ENCODE data around the gene MAP4K2.
A peak's percentile ranks its signal among the peaks of the same experiment; 100 is the strongest.

The MAP4K2 gene

DNA sequence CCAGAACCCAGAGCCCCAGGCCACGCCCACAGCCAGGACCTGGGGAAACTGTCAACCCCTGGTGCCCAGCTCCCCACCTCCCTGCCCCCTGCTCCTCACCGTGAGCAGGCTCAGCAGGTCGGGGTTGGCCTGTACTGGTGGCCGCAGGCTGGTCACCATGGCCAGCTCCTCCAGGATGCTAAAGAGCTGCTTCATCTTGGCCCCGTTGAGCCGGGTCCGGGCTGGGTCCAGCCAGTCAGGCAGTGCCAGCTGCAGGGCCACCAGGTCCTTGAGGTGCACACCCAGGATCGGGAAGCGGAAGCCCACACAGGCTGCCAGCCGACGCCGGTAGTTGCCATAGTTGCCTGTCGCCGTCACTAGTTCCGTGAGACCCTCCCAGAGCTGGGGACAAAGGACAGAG lies 66.4 kb downstream of the MAP4K2 start:
- Histone ChIP-seq H3K9ac (ENCODE audit: low read depth, low read length) (no peak overlapping the region), H3K27me3 (ENCODE audit: insufficient read depth, low read length, poor library complexity) (no peaks in the 10 kb centered on the region), H3K4me2 (ENCODE audit: insufficient read depth, low read length) (no peak overlapping the region), H2AFZ (ENCODE audit: low read depth, low read length) (no peak overlapping the region), H3K79me2 (ENCODE audit: insufficient read depth, low read length) (no peaks in the 10 kb centered on the region), H3K9me3 (ENCODE audit: insufficient read depth, low read length, severe bottlenecking) (no peaks in the 10 kb centered on the region), H3K36me3 (ENCODE audit: insufficient read depth, low read length) (peaks cover 25% of the 10 kb centered on the region; the same call in 1 of the 2 replicates), H3K27ac (ENCODE audit: low read length) (no peak overlapping the region), H3K4me1 (ENCODE audit: insufficient read depth, low read length) (no peaks in the 10 kb centered on the region), H4K20me1 (ENCODE audit: insufficient read depth, low read length) (no peaks in the 10 kb centered on the region; the same call in 1 of the 2 replicates), H3K4me3 (ENCODE audit: low read depth in 1 of 2, low read length in 2 of 2) (no peak overlapping the region)
- DNase-seq (no peak), ATAC-seq (ENCODE audit: insufficient read depth, low read depth) (no peak)
- no peak for TF ChIP-seq EZH2 (IDR thresholded peaks at IDR 0.05; ENCODE audit: borderline replicate concordance, low read depth, low read length, severe bottlenecking)
- TF ChIP-seq, protein P1, sequence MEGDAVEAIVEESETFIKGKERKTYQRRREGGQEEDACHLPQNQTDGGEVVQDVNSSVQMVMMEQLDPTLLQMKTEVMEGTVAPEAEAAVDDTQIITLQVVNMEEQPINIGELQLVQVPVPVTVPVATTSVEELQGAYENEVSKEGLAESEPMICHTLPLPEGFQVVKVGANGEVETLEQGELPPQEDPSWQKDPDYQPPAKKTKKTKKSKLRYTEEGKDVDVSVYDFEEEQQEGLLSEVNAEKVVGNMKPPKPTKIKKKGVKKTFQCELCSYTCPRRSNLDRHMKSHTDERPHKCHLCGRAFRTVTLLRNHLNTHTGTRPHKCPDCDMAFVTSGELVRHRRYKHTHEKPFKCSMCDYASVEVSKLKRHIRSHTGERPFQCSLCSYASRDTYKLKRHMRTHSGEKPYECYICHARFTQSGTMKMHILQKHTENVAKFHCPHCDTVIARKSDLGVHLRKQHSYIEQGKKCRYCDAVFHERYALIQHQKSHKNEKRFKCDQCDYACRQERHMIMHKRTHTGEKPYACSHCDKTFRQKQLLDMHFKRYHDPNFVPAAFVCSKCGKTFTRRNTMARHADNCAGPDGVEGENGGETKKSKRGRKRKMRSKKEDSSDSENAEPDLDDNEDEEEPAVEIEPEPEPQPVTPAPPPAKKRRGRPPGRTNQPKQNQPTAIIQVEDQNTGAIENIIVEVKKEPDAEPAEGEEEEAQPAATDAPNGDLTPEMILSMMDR (IDR thresholded peaks at IDR 0.05; ENCODE audit: borderline replicate concordance, extremely low read depth, low read length, poor library complexity, severe bottlenecking): no peak

- Histone ChIP-seq H2AFZ (ENCODE audit: low read depth, low read length) (no peak overlapping the region), H3K4me2 (ENCODE audit: insufficient read depth, low read length) (no peak overlapping the region), H4K20me1 (ENCODE audit: insufficient read depth, low read length) (no peaks in the 10 kb centered on the region; the same call in 1 of the 2 replicates), H3K79me2 (ENCODE audit: insufficient read depth, low read length) (no peaks in the 10 kb centered on the region), H3K27ac (ENCODE audit: low read length) (peak overlapping the region; percentile 36), H3K4me1 (ENCODE audit: insufficient read depth, low read length) (no peaks in the 10 kb centered on the region), H3K9me3 (ENCODE audit: insufficient read depth, low read length, severe bottlenecking) (no peaks in the 10 kb centered on the region), H3K36me3 (ENCODE audit: insufficient read depth, low read length) (peaks cover 25% of the 10 kb centered on the region; the same call in 1 of the 2 replicates), H3K9ac (ENCODE audit: low read depth, low read length) (no peak overlapping the region), H3K27me3 (ENCODE audit: insufficient read depth, low read length, poor library complexity) (no peaks in the 10 kb centered on the region), H3K4me3 (ENCODE audit: low read depth in 1 of 2, low read length in 2 of 2) (no peak overlapping the region)
- TF ChIP-seq EZH2 (IDR thresholded peaks at IDR 0.05; ENCODE audit: borderline replicate concordance, low read depth, low read length, severe bottlenecking): no peak
- TF ChIP-seq, protein P1 (IDR thresholded peaks at IDR 0.05; ENCODE audit: borderline replicate concordance, extremely low read depth, low read length, poor library complexity, severe bottlenecking): no peak
- ATAC-seq (ENCODE audit: insufficient read depth, low read depth) (no peak), DNase-seq (no peak)
Observed at GRCh38 chr11:64735725-64736259, 67.2 kb downstream of the MAP4K2 start.
